Panc1 (cell line): Measurements from ENCODE around the gene PPP6R2.

Source experiments
- CTCF ChIP-seq: fragments of 450-650 bp; IDR thresholded peaks from 2 replicates; pipeline ENCODE4 v1.5.1; 2017; ENCODE audit warnings: mild to moderate bottlenecking
- POLR2AphosphoS5 ChIP-seq: IDR thresholded peaks from 2 replicates; pipeline ENCODE4 v1.6.1; 2012; ENCODE audit warnings: mild to moderate bottlenecking, low read depth, low read length, moderate library complexity
- REST ChIP-seq, 2 experiments: IDR thresholded peaks; 2 replicates each; pipeline ENCODE4 v1.6.1; 2011 to 2012; ENCODE audit warnings: low read depth in 2 of 2, control low read depth in 1 of 2, low read length in 1 of 2, mild to moderate bottlenecking in 1 of 2, moderate library complexity in 1 of 2; ENCODE audit not compliant: insufficient read depth in 1 of 2
- TCF7L2 ChIP-seq: IDR thresholded peaks from 2 replicates; pipeline ENCODE4 v1.6.1; 2011; ENCODE audit warnings: mild to moderate bottlenecking, low read depth, low read length, inconsistent platforms

GRCh38 chr22:50303848-50304527 is 39.1 kb upstream of the PPP6R2 start:
- TF ChIP-seq CTCF (no peak), REST (IDR thresholded peaks at IDR 0.05; ENCODE audit: insufficient read depth in 1 of 2, low read depth in 2 of 2, low read length in 1 of 2) (no peak), POLR2AphosphoS5 (no peak), TCF7L2 (no peak)
